SK-N-SH (cell line): ENCODE measurements around the gene RAB1A. TPM values are rescaled to one million over a fixed set of nuclear protein-coding genes. Genes with fewer than 3 reads are reported as not detected.

Source experiments
- CTCF ChIA-PET: fragments of 300-600, 350-600 bp; formaldehyde crosslinking; extraction: SDS; loops from one replicate; lab custom pipeline; 2021; lab: Yijun Ruan, JAX
- POLR2A ChIA-PET: fragments of 350-600 bp; sonication (Branson Sonifier 250); formaldehyde crosslinking; extraction: SDS; loops from one replicate; lab custom pipeline; 2020; ENCODE audit warnings: antibody characterized with exemption, inconsistent platforms; lab: Yijun Ruan, JAX
- DNase-seq: peaks from one replicate; pipeline ENCODE4 v3.0.0; 2012
- H2AFZ ChIP-seq: fragments of 200-600 bp; sonication (generic); 2 replicates; pipeline ENCODE4 v1.8.1; 2016; ENCODE audit warnings: antibody characterized with exemption, mild to moderate bottlenecking, low read depth
- H3F3A ChIP-seq: fragments of 200-600 bp; sonication (generic); replicated peaks from 2 replicates; pipeline ENCODE3; 2016; ENCODE audit warnings: antibody characterized with exemption, mild to moderate bottlenecking; ENCODE audit not compliant: insufficient read depth
- H3K27ac ChIP-seq, 2 experiments: fragments of 200-500 bp in 1 of 2; fragments of 200-600 bp in 1 of 2; sonication (Bioruptor generic) in 1 of 2; sonication (generic), shearing (Covaris generic) in 1 of 2; 2 replicates each; pipeline versions ENCODE4 v1.5.1 to v1.6.1; 2014 to 2016; ENCODE audit warnings: low read depth in 2 of 2, inconsistent platforms in 1 of 2, low read length in 1 of 2, mild to moderate bottlenecking in 1 of 2, mixed read lengths in 1 of 2
- H3K27me3 ChIP-seq: fragments of 200-600 bp; sonication (generic), shearing (Covaris generic); 2 replicates; pipeline ENCODE4 v1.6.1; 2016; ENCODE audit warnings: mixed run types; ENCODE audit not compliant: insufficient read depth
- H3K36me3 ChIP-seq, 2 experiments: fragments of 200-500 bp in 1 of 2; fragments of 200-600 bp in 1 of 2; sonication (Bioruptor generic) in 1 of 2; sonication (generic) in 1 of 2; replicated peaks in 1 of 2; 2 replicates each; pipeline versions ENCODE3 to v1.5.1; 2014 to 2016; ENCODE audit warnings: low read length in 1 of 2, mild to moderate bottlenecking in 1 of 2; ENCODE audit not compliant: insufficient read depth in 2 of 2, control insufficient read depth in 1 of 2
- H3K4me1 ChIP-seq, 2 experiments: fragments of 200-500 bp in 1 of 2; fragments of 200-600 bp in 1 of 2; sonication (Bioruptor generic) in 1 of 2; sonication (generic), shearing (Covaris generic) in 1 of 2; 2 replicates each; pipeline versions ENCODE4 v1.5.1 to v1.6.1; 2014 to 2016; ENCODE audit warnings: low read depth in 1 of 2, low read length in 1 of 2, mixed run types in 1 of 2; ENCODE audit not compliant: insufficient read depth in 2 of 2, control insufficient read depth in 1 of 2
- H3K4me2 ChIP-seq: fragments of 200-600 bp; sonication (generic), shearing (Covaris generic); 2 replicates; pipeline ENCODE4 v1.6.1; 2017; ENCODE audit warnings: mixed run types
- H3K4me3 ChIP-seq, 2 experiments: fragments of 200-500 bp in 1 of 2; fragments of 200-600 bp in 1 of 2; sonication (Bioruptor generic) in 1 of 2; sonication (generic), shearing (Covaris generic) in 1 of 2; 2 replicates each; pipeline versions ENCODE4 v1.5.1 to v1.8.1; 2014 to 2016; ENCODE audit warnings: low read depth in 2 of 2, inconsistent platforms in 1 of 2, low read length in 1 of 2, mild to moderate bottlenecking in 1 of 2, mixed read lengths in 1 of 2, moderate library complexity in 1 of 2
- H3K79me2 ChIP-seq: fragments of 200-600 bp; sonication (generic); 2 replicates; pipeline ENCODE4 v1.8.1; 2017; ENCODE audit warnings: mild to moderate bottlenecking; ENCODE audit not compliant: insufficient read depth
- H3K9ac ChIP-seq: fragments of 200-600 bp; sonication (generic); 2 replicates; pipeline ENCODE4 v1.6.1; 2017; ENCODE audit warnings: mixed run types
- H3K9me2 ChIP-seq: fragments of 200-600 bp; sonication (generic); 2 replicates; pipeline ENCODE4 v1.6.1; 2017; ENCODE audit warnings: mixed run types
- H3K9me3 ChIP-seq: fragments of 200-600 bp; sonication (generic); 2 replicates; pipeline ENCODE4 v1.6.1; 2017; ENCODE audit warnings: mixed run types, mild to moderate bottlenecking, moderate library complexity
- H4K20me1 ChIP-seq: fragments of 200-600 bp; sonication (generic); 2 replicates; pipeline ENCODE4 v1.6.1; 2017; ENCODE audit warnings: mild to moderate bottlenecking, mixed run types; ENCODE audit not compliant: insufficient read depth
- CHD2 ChIP-seq: fragments of 150-350 bp; IDR thresholded peaks from 2 replicates; pipeline ENCODE4 v1.6.1; 2018; ENCODE audit warnings: low read length; ENCODE audit not compliant: partially characterized antibody
- CTCF ChIP-seq: fragments of 200-600 bp; sonication (generic); IDR thresholded peaks from 2 replicates; pipeline ENCODE4 v1.6.1; 2017; ENCODE audit warnings: antibody characterized with exemption, mild to moderate bottlenecking, moderate library complexity
- ELF1 ChIP-seq: IDR thresholded peaks from 2 replicates; pipeline ENCODE4 v1.4.0; 2012
- FOSL2 ChIP-seq: IDR thresholded peaks from 2 replicates; pipeline ENCODE4 v1.4.0; 2012; ENCODE audit warnings: low read depth, mild to moderate bottlenecking, moderate library complexity, borderline replicate concordance
- FOXJ3 ChIP-seq: sonication (generic); formaldehyde crosslinking; IDR thresholded peaks from 2 replicates; pipeline ENCODE4 v1.5.1; 2020; ENCODE audit warnings: mild to moderate bottlenecking, missing genetic modification reagents
- GABPA ChIP-seq: IDR thresholded peaks from 2 replicates; pipeline ENCODE4 v1.4.0; 2012; ENCODE audit warnings: low read depth, mild to moderate bottlenecking
- GATA2 ChIP-seq: sonication (generic); formaldehyde crosslinking; IDR thresholded peaks from 2 replicates; pipeline ENCODE4 v1.5.0; 2020; ENCODE audit warnings: mild to moderate bottlenecking, missing genetic modification reagents
- IRF3 ChIP-seq: fragments of 150-350 bp; IDR thresholded peaks from 2 replicates; pipeline ENCODE4 v1.6.1; 2016; ENCODE audit warnings: mild to moderate bottlenecking, low read depth, low read length
- JUND ChIP-seq: IDR thresholded peaks from 2 replicates; pipeline ENCODE4 v1.4.0; 2012
- NFIC ChIP-seq: IDR thresholded peaks from 2 replicates; pipeline ENCODE4 v1.4.0; 2012; ENCODE audit warnings: borderline replicate concordance
- NRF1 ChIP-seq: IDR thresholded peaks from 2 replicates; pipeline ENCODE4 v1.6.1; 2012; ENCODE audit warnings: low read depth, mild to moderate bottlenecking, low read length
- PBX3 ChIP-seq: IDR thresholded peaks from 2 replicates; pipeline ENCODE4; 2012
- POLR2AphosphoS5 ChIP-seq: IDR thresholded peaks from 2 replicates; pipeline ENCODE4 v1.6.1; 2012; ENCODE audit warnings: low read depth, low read length
- RCOR1 ChIP-seq: fragments of 150-350 bp; IDR thresholded peaks from 2 replicates; pipeline ENCODE4 v1.6.1; 2017; ENCODE audit warnings: antibody characterized with exemption, low read length
- REST ChIP-seq: IDR thresholded peaks from 2 replicates; pipeline ENCODE4 v1.6.1; 2012; ENCODE audit warnings: mild to moderate bottlenecking, low read depth, low read length, moderate library complexity
- RXRA ChIP-seq: IDR thresholded peaks from 2 replicates; pipeline ENCODE4 v1.4.0; 2012; ENCODE audit warnings: low read depth, mild to moderate bottlenecking, borderline replicate concordance
- TEAD4 ChIP-seq: IDR thresholded peaks from 2 replicates; pipeline ENCODE4 v1.4.0; 2012; ENCODE audit warnings: mild to moderate bottlenecking, borderline replicate concordance; ENCODE audit not compliant: insufficient read depth
- USF1 ChIP-seq: IDR thresholded peaks from 2 replicates; pipeline ENCODE4 v1.4.0; 2012; ENCODE audit warnings: low read depth, borderline replicate concordance
- YY1 ChIP-seq: IDR thresholded peaks from 2 replicates; pipeline ENCODE4 v1.4.0; 2012; ENCODE audit warnings: low read depth, mild to moderate bottlenecking
- WGBS: methylation state at CpG from one replicate; pipeline ENCODE4 v1.1.6; 2017; ENCODE audit warnings: low lambda C conversion rate; 5-methylcytosine and 5-hydroxymethylcytosine counted together
- polyA plus RNA-seq, 3 experiments: library from polyadenylated mRNA; depleted of rRNA; stranded (reverse); fragments of >200 nt; gene quantifications; 2 replicates each; pipeline ENCODE4 v1.2.3, GENCODE V29; 2012

The RAB1A gene
- polyA plus RNA-seq, 1 of the 3 experiments (the other 2 are of a cell fraction), result 113 TPM

- no peak overlapping the region for H2AFZ ChIP-seq
- H3K4me2 ChIP-seq, result no peak overlapping the region
- no peak overlapping the region for H3K9ac ChIP-seq
- peaks cover 35% of the 10 kb centered on the region for H4K20me1 ChIP-seq
- no peaks in the 10 kb centered on the region for H3K9me3 ChIP-seq
- ChIA-PET POLR2A (interaction anchor here (1.0 kb wide), 1 partner anchor 12 kb away, joined by 4 read pairs; the partner anchor contains the start of gene CEP68), CTCF (interaction anchor here (1.0 to 2.0 kb wide), 2 partner anchors 12 to 101 kb away, joined by 4 to 6 read pairs; partner anchors contain the start of gene CEP68)
- peaks cover 58% of the 10 kb centered on the region for H3K79me2 ChIP-seq
- peaks cover 35% of the 10 kb centered on the region for H3F3A ChIP-seq
- TF ChIP-seq NFIC (no peak), RCOR1 (no peak), IRF3 (no peak), ELF1 (no peak), POLR2AphosphoS5 (no peak), PBX3 (no peak), JUND (no peak), TEAD4 (no peak), NRF1 (no peak), REST (no peak), GATA2 (CRISPR knock-in tag) (no peak), CTCF (no peak), FOSL2 (no peak), RXRA (no peak), CHD2 (no peak), GABPA (no peak), YY1 (no peak), USF1 (no peak), FOXJ3 (CRISPR knock-in tag) (no peak)
- peaks cover 41 to 54% of the 10 kb centered on the region in 2 experiments for H3K4me1 ChIP-seq
- H3K4me3 ChIP-seq, result no peak overlapping the region
- H3K27me3 ChIP-seq, result no peaks in the 10 kb centered on the region
- peak overlapping the region in 1 of 2 experiments; percentile 43; a peak in 1 of 4 replicates for H3K27ac ChIP-seq
- WGBS, result 96% methylated on average over 14 of the region's 14 CpGs
- H3K36me3 ChIP-seq, result peaks cover 23 to 27% of the 10 kb centered on the region in 2 experiments
- H3K9me2 ChIP-seq, result no peaks in the 10 kb centered on the region
- no peak for DNase-seq
These were observed 61.9 kb downstream of the RAB1A start for GRCh38 chr2:65067806-65068553.
